Gastrocnemius medialis (tissue), 4 donors: ENCODE results near the gene TMEM168.

Experiments
- POLR2A ChIP-seq, 2 donors: fragments of 450-650 bp; IDR thresholded peaks; one replicate each; pipeline ENCODE4 v1.6.1; 2017; ENCODE audit warnings: antibody characterized with exemption in 2 of 2, mild to moderate bottlenecking in 2 of 2, moderate library complexity in 2 of 2
- TF ChIP-seq, protein P1 (sequence below), 5 experiments: fragments of 450-650 bp in 3 of 5; fragments of 200-600 bp in 2 of 5; sonication (generic) in 2 of 5; IDR thresholded peaks in 4 of 5; conservative IDR thresholded peaks in 1 of 5; 1 replicate in 4 of 5; 2 replicates in 1 of 5; pipeline ENCODE4 v1.5.1; 2016 to 2019; ENCODE audit warnings: antibody characterized with exemption in 5 of 5, mild to moderate bottlenecking in 3 of 5, moderate library complexity in 3 of 5

DNA sequence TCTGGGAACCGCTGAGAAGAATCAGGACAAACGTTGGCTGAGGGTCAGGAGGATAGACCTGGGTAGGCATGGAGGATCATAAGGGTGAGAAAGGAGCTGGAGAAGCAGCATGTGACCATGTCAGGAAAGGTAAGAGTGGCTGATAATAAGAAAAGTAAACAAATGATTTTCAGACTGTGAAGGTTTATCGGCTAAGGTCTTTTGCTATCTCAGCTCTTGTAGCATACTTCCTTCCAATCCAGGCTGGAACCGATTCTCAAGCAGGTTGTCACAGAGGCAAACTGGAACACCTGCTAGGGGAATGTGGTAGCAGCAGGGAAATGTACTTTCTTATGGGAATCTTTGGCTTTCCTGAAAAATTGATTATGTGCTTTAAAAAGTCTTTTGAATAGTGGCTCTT lies 74.7 kb downstream of the TMEM168 start:
- TF ChIP-seq, protein P1, sequence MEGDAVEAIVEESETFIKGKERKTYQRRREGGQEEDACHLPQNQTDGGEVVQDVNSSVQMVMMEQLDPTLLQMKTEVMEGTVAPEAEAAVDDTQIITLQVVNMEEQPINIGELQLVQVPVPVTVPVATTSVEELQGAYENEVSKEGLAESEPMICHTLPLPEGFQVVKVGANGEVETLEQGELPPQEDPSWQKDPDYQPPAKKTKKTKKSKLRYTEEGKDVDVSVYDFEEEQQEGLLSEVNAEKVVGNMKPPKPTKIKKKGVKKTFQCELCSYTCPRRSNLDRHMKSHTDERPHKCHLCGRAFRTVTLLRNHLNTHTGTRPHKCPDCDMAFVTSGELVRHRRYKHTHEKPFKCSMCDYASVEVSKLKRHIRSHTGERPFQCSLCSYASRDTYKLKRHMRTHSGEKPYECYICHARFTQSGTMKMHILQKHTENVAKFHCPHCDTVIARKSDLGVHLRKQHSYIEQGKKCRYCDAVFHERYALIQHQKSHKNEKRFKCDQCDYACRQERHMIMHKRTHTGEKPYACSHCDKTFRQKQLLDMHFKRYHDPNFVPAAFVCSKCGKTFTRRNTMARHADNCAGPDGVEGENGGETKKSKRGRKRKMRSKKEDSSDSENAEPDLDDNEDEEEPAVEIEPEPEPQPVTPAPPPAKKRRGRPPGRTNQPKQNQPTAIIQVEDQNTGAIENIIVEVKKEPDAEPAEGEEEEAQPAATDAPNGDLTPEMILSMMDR (IDR thresholded peaks at IDR 0.05 in 4 of 5, conservative IDR thresholded peaks at IDR 0.05 in 1 of 5), result no peak
- TF ChIP-seq POLR2A (IDR thresholded peaks at IDR 0.05), result no peak
